IPS DF 4.7 (cell line): Measurements from ENCODE around the gene GPS1.

Experiments used
- DNase-seq: peaks from one replicate; pipeline ENCODE4 v3.0.0-alpha.2; 2013; ENCODE audit warnings: low spot score; ENCODE audit errors: extremely low read depth

Gene GPS1

GRCh38 chr17:82088838-82089722, 37.4 kb downstream of the GPS1 start:
- DNase-seq = no peak

GRCh38 chr17:82089723-82090548, 38.2 kb downstream of the GPS1 start:
- no peak for DNase-seq

GRCh38 chr17:82090549-82091263, 39.0 kb downstream of the GPS1 start:
- DNase-seq = no peak

GRCh38 chr17:82091264-82092066, 39.8 kb downstream of the GPS1 start:
- DNase-seq = no peak

- no peak for DNase-seq
These were observed 40.4 kb downstream of the GPS1 start for GRCh38 chr17:82092094-82092586.

- no peak for DNase-seq
These were observed 40.9 kb downstream of the GPS1 start for GRCh38 chr17:82092628-82092994.

- DNase-seq = no peak
These were observed 41.5 kb downstream of the GPS1 start for GRCh38 chr17:82092995-82093751.

- no peak for DNase-seq
These were observed 43.5 kb downstream of the GPS1 start for GRCh38 chr17:82094931-82095776.

- DNase-seq = no peak
These were observed 44.3 kb downstream of the GPS1 start for GRCh38 chr17:82095777-82096708.

GRCh38 chr17:82096709-82097183, 45.0 kb downstream of the GPS1 start:
- no peak for DNase-seq

- DNase-seq = no peak
These were observed 45.7 kb downstream of the GPS1 start for GRCh38 chr17:82097184-82097918.

- no peak for DNase-seq
These were observed 46.1 kb downstream of the GPS1 start for GRCh38 chr17:82097919-82098168.

GRCh38 chr17:82098169-82098938, 46.7 kb downstream of the GPS1 start, which contains the start of gene FASN:
FASN (minus strand) TSS chr17:82098236; CDS start chr17:82096445, 1,791 bp downstream.
- DNase-seq = no peak

GRCh38 chr17:82098939-82099763, 47.5 kb downstream of the GPS1 start:
- DNase-seq = no peak

GRCh38 chr17:82100502-82101298, 49.0 kb downstream of the GPS1 start:
- DNase-seq = no peak
